Measurements from ENCODE around the gene RASA3. TPM values are rescaled to one million over a fixed set of nuclear protein-coding genes. Genes with fewer than 3 reads are reported as not detected.
A peak's percentile ranks its signal among the peaks of the same experiment; 100 is the strongest.

The RASA3 gene
- total RNA-seq, 4 donors from 2014 or later = 28.1 to 73.4 (median 56.8) TPM

DNA sequence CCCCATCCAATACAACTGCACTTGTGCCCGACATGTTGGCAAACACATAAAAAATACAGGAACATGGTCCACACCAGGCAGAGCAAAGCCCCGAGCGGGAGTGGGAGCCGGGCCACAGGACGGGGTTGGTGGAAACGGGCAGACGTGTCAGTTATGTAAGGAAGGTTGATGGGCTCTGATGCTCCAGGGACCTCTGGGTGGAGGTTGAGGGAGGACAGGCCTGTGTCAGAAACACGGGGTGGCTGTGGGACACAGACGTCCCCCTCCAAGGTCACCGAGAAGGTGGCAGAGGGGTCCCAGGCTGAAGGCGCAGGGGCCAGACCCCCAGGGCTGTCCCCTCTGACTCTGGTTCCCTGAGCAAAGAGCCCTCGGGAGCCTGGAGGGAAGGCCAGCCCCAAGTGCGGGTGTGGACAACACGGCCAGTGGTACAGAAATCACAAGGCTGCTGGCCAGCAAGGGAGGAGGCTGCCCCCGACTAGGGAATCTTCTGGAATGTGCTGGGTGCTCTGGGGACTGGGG, 127.2 kb downstream of the RASA3 start:
- DNase-seq (ENCODE audit: low spot score) = no peak

DNA sequence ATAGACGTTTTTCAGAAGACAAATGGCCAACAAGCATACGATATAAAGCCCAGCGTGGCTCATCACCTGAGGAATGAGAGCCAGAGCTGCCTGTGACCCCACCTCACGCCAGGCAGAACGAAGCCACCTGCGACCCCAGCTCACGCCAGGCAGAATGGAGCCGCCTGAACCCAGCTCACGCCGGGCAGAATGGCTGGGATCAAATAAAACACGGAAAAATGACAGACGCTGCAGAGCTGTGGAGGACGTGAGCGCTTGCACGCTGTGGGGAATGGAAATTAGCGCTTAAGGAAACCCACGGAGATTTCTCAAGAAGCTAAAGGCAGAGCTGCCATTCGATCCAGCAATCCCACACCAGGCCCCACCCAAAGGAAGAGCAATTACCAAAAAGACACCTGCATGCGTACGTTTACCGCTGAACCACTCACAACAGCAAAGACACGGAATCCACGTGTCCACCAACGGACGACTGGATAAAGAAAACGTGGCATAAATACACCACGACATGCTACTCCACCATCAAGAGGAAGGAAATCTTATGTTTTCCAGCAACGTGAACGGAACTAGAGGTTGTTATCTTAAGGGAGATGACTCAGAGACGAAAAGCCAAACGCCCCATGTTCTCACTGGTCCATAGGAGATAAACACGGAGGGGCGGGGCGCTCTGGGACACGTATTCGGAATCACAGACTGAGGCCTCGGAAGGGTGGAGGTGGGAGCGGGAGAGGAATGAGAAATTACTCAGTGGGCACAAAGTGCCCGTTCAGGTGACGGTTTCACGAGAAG, 127.8 kb downstream of the RASA3 start:
- TF ChIP-seq, protein P1, sequence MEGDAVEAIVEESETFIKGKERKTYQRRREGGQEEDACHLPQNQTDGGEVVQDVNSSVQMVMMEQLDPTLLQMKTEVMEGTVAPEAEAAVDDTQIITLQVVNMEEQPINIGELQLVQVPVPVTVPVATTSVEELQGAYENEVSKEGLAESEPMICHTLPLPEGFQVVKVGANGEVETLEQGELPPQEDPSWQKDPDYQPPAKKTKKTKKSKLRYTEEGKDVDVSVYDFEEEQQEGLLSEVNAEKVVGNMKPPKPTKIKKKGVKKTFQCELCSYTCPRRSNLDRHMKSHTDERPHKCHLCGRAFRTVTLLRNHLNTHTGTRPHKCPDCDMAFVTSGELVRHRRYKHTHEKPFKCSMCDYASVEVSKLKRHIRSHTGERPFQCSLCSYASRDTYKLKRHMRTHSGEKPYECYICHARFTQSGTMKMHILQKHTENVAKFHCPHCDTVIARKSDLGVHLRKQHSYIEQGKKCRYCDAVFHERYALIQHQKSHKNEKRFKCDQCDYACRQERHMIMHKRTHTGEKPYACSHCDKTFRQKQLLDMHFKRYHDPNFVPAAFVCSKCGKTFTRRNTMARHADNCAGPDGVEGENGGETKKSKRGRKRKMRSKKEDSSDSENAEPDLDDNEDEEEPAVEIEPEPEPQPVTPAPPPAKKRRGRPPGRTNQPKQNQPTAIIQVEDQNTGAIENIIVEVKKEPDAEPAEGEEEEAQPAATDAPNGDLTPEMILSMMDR (IDR thresholded peaks at IDR 0.05) = no peak
- DNase-seq (ENCODE audit: low spot score) (peak; percentile 64), ATAC-seq (ENCODE audit: low FRiP score) (peak; percentile 90)

More for the DNA sequence above, 127.2 kb downstream of the RASA3 start:
- peak; percentile 22 for ATAC-seq (ENCODE audit: low FRiP score)
- TF ChIP-seq, protein P1 (IDR thresholded peaks at IDR 0.05) = no peak

DNA sequence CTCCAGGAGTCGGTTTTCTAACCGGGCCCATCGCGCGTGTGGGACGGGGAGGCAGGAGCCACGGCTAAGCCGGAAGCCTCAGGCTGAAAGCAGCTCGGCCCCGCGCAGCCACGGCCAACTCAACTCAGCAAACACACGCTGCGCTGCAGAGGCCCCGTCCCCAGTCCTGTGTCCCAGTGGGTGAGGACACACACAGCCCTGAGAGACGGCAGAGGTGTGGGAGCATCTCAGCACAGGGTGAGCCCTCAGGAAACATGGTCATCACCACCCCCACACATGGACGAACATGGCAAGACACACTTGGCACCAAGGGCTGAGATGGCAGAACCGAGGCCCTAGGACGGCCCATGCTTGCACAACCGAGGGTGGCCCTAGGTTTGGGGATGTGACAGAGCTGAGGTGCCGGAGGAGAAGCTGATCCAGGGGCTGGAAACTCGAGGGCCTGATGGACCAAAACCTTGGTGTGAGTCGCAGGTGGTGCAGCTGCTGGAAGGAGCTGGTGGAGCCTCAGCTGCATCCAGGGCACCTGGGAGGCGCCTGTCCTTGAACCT, 129.6 kb downstream of the RASA3 start:
- DNase-seq (ENCODE audit: low spot score) (no peak), ATAC-seq (ENCODE audit: low FRiP score) (no peak)
- TF ChIP-seq, protein P1 (IDR thresholded peaks at IDR 0.05) = no peak

DNA sequence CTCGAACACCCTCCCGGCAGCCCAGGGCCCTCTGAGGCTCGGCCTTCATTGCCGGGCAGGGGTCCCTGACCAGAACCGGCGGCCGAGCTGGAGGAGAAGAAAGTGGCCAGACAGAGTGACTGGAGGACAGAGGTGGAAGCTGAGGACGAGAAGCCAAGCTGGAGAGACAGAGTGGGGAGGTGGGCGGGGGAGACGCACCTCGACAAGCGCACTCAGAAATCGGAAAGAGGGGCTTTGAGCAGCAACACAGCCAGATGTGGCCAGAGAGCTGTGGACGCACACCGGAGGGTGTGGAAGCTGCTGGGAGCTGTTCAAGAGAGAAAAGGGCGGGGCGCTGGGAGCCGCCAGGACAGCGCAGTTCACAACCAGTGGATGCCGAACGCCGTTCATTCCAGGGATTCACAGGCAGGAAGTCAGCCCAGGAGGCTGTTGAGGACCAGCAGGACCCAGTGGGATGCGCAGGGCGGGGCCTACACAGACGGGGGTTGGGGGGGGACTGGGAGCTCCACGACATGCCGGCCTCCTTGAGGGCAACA, 130.3 kb downstream of the RASA3 start:
- DNase-seq (ENCODE audit: low spot score) = no peak
- TF ChIP-seq, protein P1 (IDR thresholded peaks at IDR 0.05) = no peak
- peak; percentile 38 for ATAC-seq (ENCODE audit: low FRiP score)

DNA sequence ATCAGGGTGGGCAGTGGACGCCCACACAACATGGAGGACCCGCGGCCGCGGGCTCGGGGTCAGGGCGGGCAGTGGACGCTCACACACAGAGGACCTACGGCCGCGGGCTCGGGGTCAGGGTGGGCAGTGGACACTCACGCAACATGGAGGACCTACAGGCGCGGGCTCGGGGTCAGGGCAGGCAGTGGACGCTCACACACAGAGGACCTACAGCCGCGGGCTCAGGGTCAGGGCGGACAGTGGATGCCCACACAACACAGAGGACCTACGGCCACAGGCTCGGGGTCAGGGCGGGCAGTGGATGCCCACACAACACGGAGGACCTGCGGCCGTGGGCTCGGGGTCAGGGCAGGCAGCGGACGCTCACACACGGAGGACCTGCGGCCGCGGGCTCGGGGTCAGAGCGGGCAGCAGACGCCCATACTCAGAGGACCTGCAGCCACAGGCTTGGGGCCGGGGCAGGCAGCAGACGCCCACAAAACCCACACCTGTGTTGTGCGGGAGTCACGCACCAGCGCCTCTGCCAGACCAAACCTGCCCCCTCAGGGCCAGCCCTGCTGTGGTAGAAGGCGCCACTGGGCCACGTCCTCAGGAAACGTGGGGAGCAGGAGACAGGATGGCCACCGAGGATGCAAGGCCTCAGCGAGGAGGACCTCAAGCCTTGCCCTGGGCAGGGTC, 131.0 kb downstream of the RASA3 start:
- ATAC-seq (ENCODE audit: low FRiP score) (no peak), DNase-seq (ENCODE audit: low spot score) (no peak)

More for the DNA sequence above, 131.0 kb downstream of the RASA3 start:
- TF ChIP-seq, protein P1 (IDR thresholded peaks at IDR 0.05) = no peak
